Neural progenitor cell (in vitro differentiated cells): ENCODE data around the gene NEO1. TPM values are rescaled to one million over a fixed set of nuclear protein-coding genes. Genes with fewer than 3 reads are reported as not detected.

Source experiments
- DNase-seq: peaks from one replicate; pipeline ENCODE4 v3.0.0-alpha.2; 2016; ENCODE audit warnings: low spot score
- H2AFZ ChIP-seq: fragments of 200-600 bp; sonication (generic); replicated peaks from 2 replicates; pipeline ENCODE4 v1.6.1; 2016; ENCODE audit warnings: antibody characterized with exemption
- H3F3A ChIP-seq: fragments of 200-600 bp; sonication (generic); 2 replicates; pipeline ENCODE4 v1.6.1; 2016; ENCODE audit warnings: antibody characterized with exemption, low read depth
- H3K27ac ChIP-seq: fragments of 200-600 bp; sonication (generic); 2 replicates; pipeline ENCODE4 v1.5.1; 2016; ENCODE audit warnings: mild to moderate bottlenecking
- H3K27me3 ChIP-seq: fragments of 200-600 bp; sonication (generic); 2 replicates; pipeline ENCODE4 v1.6.1; 2016; ENCODE audit warnings: mild to moderate bottlenecking, moderate library complexity
- H3K36me3 ChIP-seq: fragments of 200-600 bp; sonication (generic); 2 replicates; pipeline ENCODE4 v1.5.1; 2016
- H3K4me1 ChIP-seq: fragments of 200-600 bp; sonication (generic); 2 replicates; pipeline ENCODE4 v1.6.1; 2016; ENCODE audit warnings: mixed run types
- H3K4me2 ChIP-seq: fragments of 200-600 bp; sonication (generic); 2 replicates; pipeline ENCODE4 v1.6.1; 2016
- H3K4me3 ChIP-seq: fragments of 200-600 bp; sonication (generic); 2 replicates; pipeline ENCODE4 v1.5.1; 2016
- H3K79me2 ChIP-seq: fragments of 200-600 bp; sonication (generic); 2 replicates; pipeline ENCODE4 v1.6.1; 2016; ENCODE audit warnings: low read depth
- H3K9ac ChIP-seq: fragments of 200-600 bp; sonication (generic); 2 replicates; pipeline ENCODE4 v1.6.1; 2016
- H3K9me3 ChIP-seq: fragments of 200-600 bp; sonication (generic); 2 replicates; pipeline ENCODE4 v1.5.1; 2016; ENCODE audit warnings: low read depth
- H4K20me1 ChIP-seq: fragments of 200-600 bp; sonication (generic); 2 replicates; pipeline ENCODE4 v1.6.1; 2016; ENCODE audit warnings: low read depth
- H3K27ac Mint-ChIP-seq: 3 replicates; pipeline ENCODE4 v1.8.0; 2021; ENCODE audit warnings: mixed read lengths
- H3K27me3 Mint-ChIP-seq: 2 replicates; pipeline ENCODE4 v1.8.0; 2022; ENCODE audit warnings: low read depth, mild to moderate bottlenecking, inconsistent platforms, moderate library complexity, mixed read lengths; ENCODE audit not compliant: insufficient read depth
- H3K36me3 Mint-ChIP-seq: 3 replicates; pipeline ENCODE4 v1.8.0; 2021; ENCODE audit warnings: mixed read lengths
- H3K4me1 Mint-ChIP-seq: 3 replicates; pipeline ENCODE4 v1.8.0; 2021; ENCODE audit warnings: mixed read lengths
- H3K4me3 Mint-ChIP-seq: 3 replicates; pipeline ENCODE4 v1.8.0; 2021; ENCODE audit warnings: mild to moderate bottlenecking, moderate library complexity, mixed read lengths
- H3K9me3 Mint-ChIP-seq: 3 replicates; pipeline ENCODE4 v1.8.0; 2020; ENCODE audit warnings: mixed read lengths
- EZH2 ChIP-seq: fragments of 200-600 bp; sonication (generic); IDR thresholded peaks from 2 replicates; pipeline ENCODE4 v1.6.1; 2017; ENCODE audit warnings: antibody characterized with exemption, mild to moderate bottlenecking, moderate library complexity
- EZH2phosphoT487 ChIP-seq: fragments of 200-600 bp; sonication (generic); IDR thresholded peaks from 2 replicates; pipeline ENCODE4 v1.6.1; 2017; ENCODE audit warnings: antibody characterized with exemption
- total RNA-seq: library from RNA; depleted of rRNA; stranded (reverse); fragments of >200 nt; gene quantifications from 2 replicates; pipeline ENCODE4 v1.2.3, GENCODE V29; 2015; ENCODE audit warnings: low replicate concordance
- TF ChIP-seq, protein P1 (sequence below): fragments of 200-600 bp; sonication (generic); IDR thresholded peaks from 2 replicates; pipeline ENCODE4 v1.5.1; 2017; ENCODE audit warnings: antibody characterized with exemption, mild to moderate bottlenecking

The NEO1 gene
- total RNA-seq, 1 donor from 2014 or later, result 77.9 TPM

DNA sequence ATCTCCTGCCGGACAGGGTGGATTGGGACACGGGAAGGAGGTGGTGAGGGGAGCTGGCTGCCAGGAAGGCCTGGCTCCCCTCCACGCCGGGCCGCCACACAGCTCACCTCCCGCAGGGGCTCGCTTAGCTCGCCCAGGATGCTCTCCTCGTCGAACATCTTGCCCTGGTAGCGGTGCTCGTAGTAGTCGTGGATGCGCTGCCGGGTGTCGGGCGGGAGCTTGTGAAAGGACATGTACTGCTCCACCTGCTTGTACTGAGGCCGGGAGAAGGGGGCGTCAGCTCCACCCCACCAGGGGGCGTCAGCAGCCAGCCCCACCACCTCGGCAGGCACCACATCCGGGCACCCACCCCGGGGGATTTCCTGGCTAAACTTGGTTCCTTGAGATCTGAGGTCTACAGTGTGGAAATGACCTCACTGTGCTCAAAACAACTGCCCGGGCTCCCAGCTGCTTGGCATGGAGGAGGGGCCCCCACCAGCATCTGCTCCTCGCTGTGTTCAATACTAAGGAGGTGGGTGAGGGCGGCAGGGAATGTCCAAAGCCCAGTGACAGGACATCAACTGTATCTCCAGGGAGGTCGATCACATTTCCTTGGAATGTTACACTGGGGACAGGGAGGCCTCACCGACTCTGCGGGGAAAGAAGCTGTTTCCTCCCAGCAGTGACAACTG, 273.1 kb downstream of the NEO1 start:
- no peaks in the 10 kb centered on the region for H3K36me3 Mint-ChIP-seq
- H3K4me3 Mint-ChIP-seq, result no peak overlapping the region
- H3K9ac ChIP-seq, result no peak overlapping the region
- no peaks in the 10 kb centered on the region for H4K20me1 ChIP-seq
- peaks cover 19% of the 10 kb centered on the region for H3K4me1 Mint-ChIP-seq
- no peaks in the 10 kb centered on the region for H3K27me3 ChIP-seq
- no peaks in the 10 kb centered on the region for H3K27me3 Mint-ChIP-seq
- no peak for DNase-seq
- no peaks in the 10 kb centered on the region for H3K79me2 ChIP-seq
- no peak overlapping the region for H3K4me3 ChIP-seq
- TF ChIP-seq EZH2, result no peak
- TF ChIP-seq, protein P1, sequence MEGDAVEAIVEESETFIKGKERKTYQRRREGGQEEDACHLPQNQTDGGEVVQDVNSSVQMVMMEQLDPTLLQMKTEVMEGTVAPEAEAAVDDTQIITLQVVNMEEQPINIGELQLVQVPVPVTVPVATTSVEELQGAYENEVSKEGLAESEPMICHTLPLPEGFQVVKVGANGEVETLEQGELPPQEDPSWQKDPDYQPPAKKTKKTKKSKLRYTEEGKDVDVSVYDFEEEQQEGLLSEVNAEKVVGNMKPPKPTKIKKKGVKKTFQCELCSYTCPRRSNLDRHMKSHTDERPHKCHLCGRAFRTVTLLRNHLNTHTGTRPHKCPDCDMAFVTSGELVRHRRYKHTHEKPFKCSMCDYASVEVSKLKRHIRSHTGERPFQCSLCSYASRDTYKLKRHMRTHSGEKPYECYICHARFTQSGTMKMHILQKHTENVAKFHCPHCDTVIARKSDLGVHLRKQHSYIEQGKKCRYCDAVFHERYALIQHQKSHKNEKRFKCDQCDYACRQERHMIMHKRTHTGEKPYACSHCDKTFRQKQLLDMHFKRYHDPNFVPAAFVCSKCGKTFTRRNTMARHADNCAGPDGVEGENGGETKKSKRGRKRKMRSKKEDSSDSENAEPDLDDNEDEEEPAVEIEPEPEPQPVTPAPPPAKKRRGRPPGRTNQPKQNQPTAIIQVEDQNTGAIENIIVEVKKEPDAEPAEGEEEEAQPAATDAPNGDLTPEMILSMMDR, result peak; percentile 40
- no peak for TF ChIP-seq EZH2phosphoT487
- no peaks in the 10 kb centered on the region for H3K9me3 Mint-ChIP-seq
- H2AFZ ChIP-seq, result no peak overlapping the region
- no peak overlapping the region for H3K27ac Mint-ChIP-seq
- H3K27ac ChIP-seq, result no peak overlapping the region
- H3F3A ChIP-seq, result no peaks in the 10 kb centered on the region
- H3K36me3 ChIP-seq, result no peaks in the 10 kb centered on the region
- no peaks in the 10 kb centered on the region for H3K4me1 ChIP-seq
- no peak overlapping the region for H3K4me2 ChIP-seq
- no peaks in the 10 kb centered on the region for H3K9me3 ChIP-seq

DNA sequence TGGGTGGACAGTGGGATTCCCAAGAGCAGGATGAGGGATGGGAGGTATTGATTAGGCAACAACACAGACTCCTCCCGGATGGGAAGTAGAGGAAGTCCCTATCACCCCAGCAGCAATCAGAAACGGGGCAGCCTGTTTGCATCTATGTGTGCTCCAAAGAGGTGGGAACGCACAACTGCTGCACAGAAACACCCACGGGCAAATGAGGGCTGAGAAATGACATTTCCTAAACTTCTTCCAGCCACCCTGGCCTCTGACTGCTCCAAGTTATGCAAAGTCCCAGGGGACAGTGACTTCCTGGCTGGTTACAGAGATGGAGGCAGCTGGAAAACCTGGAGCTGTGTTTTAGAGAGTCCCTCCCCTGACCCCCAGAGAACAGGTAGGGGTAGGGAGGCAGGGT, 273.9 kb downstream of the NEO1 start:
- no peak overlapping the region for H3K27ac Mint-ChIP-seq
- Histone ChIP-seq H3K27me3 (no peaks in the 10 kb centered on the region), H3K9me3 (no peaks in the 10 kb centered on the region), H4K20me1 (no peaks in the 10 kb centered on the region), H3K4me3 (no peak overlapping the region), H3K9ac (no peak overlapping the region), H3K4me2 (no peak overlapping the region), H3F3A (no peaks in the 10 kb centered on the region), H3K27ac (no peak overlapping the region), H3K36me3 (no peaks in the 10 kb centered on the region), H3K79me2 (no peaks in the 10 kb centered on the region), H2AFZ (no peak overlapping the region), H3K4me1 (no peaks in the 10 kb centered on the region)
- no peaks in the 10 kb centered on the region for H3K27me3 Mint-ChIP-seq
- no peak for DNase-seq
- TF ChIP-seq EZH2 (no peak), EZH2phosphoT487 (no peak)
- TF ChIP-seq, protein P1, result no peak
- H3K4me1 Mint-ChIP-seq, result peaks cover 19% of the 10 kb centered on the region
- H3K36me3 Mint-ChIP-seq, result no peaks in the 10 kb centered on the region
- no peak overlapping the region for H3K4me3 Mint-ChIP-seq
- H3K9me3 Mint-ChIP-seq, result no peaks in the 10 kb centered on the region

DNA sequence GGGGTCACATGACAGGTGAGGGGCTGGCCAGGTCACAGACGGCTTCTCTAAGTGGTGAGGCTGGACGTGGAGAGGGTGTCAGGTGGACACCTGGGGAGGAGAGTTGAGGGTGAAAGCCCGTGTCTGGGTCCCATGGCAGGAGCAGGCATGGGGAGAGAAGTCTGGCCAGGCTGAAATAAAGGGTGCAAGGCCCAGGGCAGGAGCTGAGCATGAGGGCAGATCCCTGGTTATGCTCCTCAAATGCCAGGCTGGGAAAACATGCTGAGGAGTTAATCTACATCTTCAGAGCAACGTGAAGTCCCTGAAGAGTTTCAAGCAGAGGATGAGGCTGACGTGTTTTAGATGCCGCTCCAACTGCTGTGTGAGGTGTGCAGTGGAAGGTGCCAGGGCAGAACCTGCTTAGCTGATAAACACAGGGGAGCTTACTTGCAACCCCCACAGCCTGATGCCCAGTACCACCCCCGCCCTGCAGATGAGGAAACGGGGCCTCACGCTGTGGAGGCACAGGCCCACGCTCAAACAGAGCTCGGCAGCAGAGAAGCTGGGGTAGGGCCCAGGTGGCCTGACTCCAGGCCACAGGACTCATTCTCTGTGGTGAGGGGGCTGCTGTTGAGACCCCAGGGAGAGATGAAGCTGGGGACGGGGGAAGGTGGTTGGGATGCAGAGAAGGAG, 276.0 kb downstream of the NEO1 start:
- Histone ChIP-seq H3K27ac (no peak overlapping the region), H3K4me1 (no peaks in the 10 kb centered on the region), H3K4me2 (no peak overlapping the region), H3K9ac (no peak overlapping the region), H3K27me3 (no peaks in the 10 kb centered on the region), H3F3A (no peaks in the 10 kb centered on the region), H3K79me2 (no peaks in the 10 kb centered on the region), H3K36me3 (no peaks in the 10 kb centered on the region), H2AFZ (no peak overlapping the region), H4K20me1 (no peaks in the 10 kb centered on the region), H3K4me3 (no peak overlapping the region), H3K9me3 (no peaks in the 10 kb centered on the region)
- Mint-ChIP-seq H3K9me3 (no peaks in the 10 kb centered on the region), H3K27me3 (no peaks in the 10 kb centered on the region), H3K4me3 (peak overlapping the region; percentile 27), H3K4me1 (peaks cover 12% of the 10 kb centered on the region), H3K36me3 (no peaks in the 10 kb centered on the region), H3K27ac (no peak overlapping the region)
- no peak for TF ChIP-seq EZH2
- no peak for TF ChIP-seq EZH2phosphoT487
- TF ChIP-seq, protein P1, result no peak
- DNase-seq, result no peak
